ENCODE results near the gene DOCK4. TPM values are rescaled to one million over a fixed set of nuclear protein-coding genes. Genes with fewer than 3 reads are reported as not detected.

DOCK4 gene
- total RNA-seq, 1 donor, result 31.8 TPM

GRCh38 chr7:112080978-112081377, 125.2 kb downstream of the DOCK4 start:
- TF ChIP-seq CTCF (IDR thresholded peaks at IDR 0.05; ENCODE audit: extremely low read depth, low read depth, low read length), result no peak
- H3K4me3 ChIP-seq (ENCODE audit: insufficient read depth, low read length), result peak overlapping the region; percentile 62
- H3K4me1 ChIP-seq (ENCODE audit: insufficient read depth, low read length), result peaks cover 44% of the 10 kb centered on the region
- H3K9me3 ChIP-seq (ENCODE audit: low read depth, low read length), result no peaks in the 10 kb centered on the region
- H2AFZ ChIP-seq (ENCODE audit: low read length), result peak overlapping the region; percentile 12
- peak overlapping the region; percentile 78 for H3K4me2 ChIP-seq (ENCODE audit: insufficient read depth, low read length)
- H4K20me1 ChIP-seq (ENCODE audit: insufficient read depth, low read length), result no peaks in the 10 kb centered on the region
- DNase-seq (ENCODE audit: insufficient read length, low spot score, missing footprints), result no peak
- no peaks in the 10 kb centered on the region for H3K27me3 ChIP-seq (ENCODE audit: insufficient read depth, low read length)
- peaks cover 24% of the 10 kb centered on the region for H3K79me2 ChIP-seq (ENCODE audit: insufficient read depth, low read length)
- peak overlapping the region; percentile 94 for H3K27ac ChIP-seq (ENCODE audit: low read depth, low read length)
- H3K36me3 ChIP-seq (ENCODE audit: insufficient read depth, low read length), result no peaks in the 10 kb centered on the region

DNA sequence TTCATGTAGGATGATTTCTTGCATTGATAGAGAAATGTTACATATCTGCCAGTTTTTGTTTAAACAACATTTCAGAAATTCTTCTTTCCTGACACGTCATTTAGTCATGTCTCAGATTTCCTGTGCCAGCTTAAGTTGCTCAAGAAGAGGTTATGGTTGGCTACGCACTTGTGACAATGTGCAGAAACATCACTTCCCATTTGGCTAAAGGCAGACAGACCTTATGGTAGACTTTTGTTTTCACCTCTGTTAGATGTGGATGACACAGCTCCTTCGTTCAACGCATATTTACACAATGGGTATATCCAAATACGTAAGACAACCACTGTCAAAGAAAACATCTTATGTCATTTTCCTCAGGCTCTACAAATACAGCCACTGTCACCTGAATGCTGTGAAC, 125.8 kb downstream of the DOCK4 start:
- no peaks in the 10 kb centered on the region for H4K20me1 ChIP-seq (ENCODE audit: insufficient read depth, low read length)
- peaks cover 21% of the 10 kb centered on the region for H3K79me2 ChIP-seq (ENCODE audit: insufficient read depth, low read length)
- peak overlapping the region; percentile 94 for H3K27ac ChIP-seq (ENCODE audit: low read depth, low read length)
- peaks cover 39% of the 10 kb centered on the region for H3K4me1 ChIP-seq (ENCODE audit: insufficient read depth, low read length)
- H3K4me2 ChIP-seq (ENCODE audit: insufficient read depth, low read length), result peak overlapping the region; percentile 78
- H3K4me3 ChIP-seq (ENCODE audit: insufficient read depth, low read length), result peak overlapping the region; percentile 62
- peak; percentile 41 for DNase-seq (ENCODE audit: insufficient read length, low spot score, missing footprints)
- no peaks in the 10 kb centered on the region for H3K9me3 ChIP-seq (ENCODE audit: low read depth, low read length)
- H2AFZ ChIP-seq (ENCODE audit: low read length), result peak overlapping the region; percentile 12
- H3K27me3 ChIP-seq (ENCODE audit: insufficient read depth, low read length), result no peaks in the 10 kb centered on the region
- no peak for TF ChIP-seq CTCF (IDR thresholded peaks at IDR 0.05; ENCODE audit: extremely low read depth, low read depth, low read length)
- H3K36me3 ChIP-seq (ENCODE audit: insufficient read depth, low read length), result no peaks in the 10 kb centered on the region

DNA sequence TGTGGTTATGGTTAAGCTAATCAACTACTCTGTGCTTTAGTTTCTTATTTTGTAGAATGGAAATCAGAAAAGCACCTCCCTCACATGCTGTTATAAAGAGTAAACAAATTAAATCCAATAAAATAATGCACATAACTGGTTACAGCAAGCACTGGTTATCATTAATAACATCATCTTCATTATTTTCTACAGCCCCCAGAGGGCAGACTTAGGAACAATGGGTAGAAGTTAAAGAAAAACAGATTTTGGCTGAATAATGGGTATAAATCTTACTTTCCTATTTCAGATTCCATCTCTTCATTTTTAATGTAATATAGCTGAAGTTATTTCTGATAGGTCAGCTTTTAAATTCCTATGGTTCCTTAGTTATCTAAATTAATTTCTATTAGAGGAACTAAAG, 126.5 kb downstream of the DOCK4 start:
- peak; percentile 6 for DNase-seq (ENCODE audit: insufficient read length, low spot score, missing footprints)
- Histone ChIP-seq H3K79me2 (ENCODE audit: insufficient read depth, low read length) (peaks cover 28% of the 10 kb centered on the region), H2AFZ (ENCODE audit: low read length) (no peak overlapping the region), H3K4me2 (ENCODE audit: insufficient read depth, low read length) (peak overlapping the region; percentile 78), H3K36me3 (ENCODE audit: insufficient read depth, low read length) (no peaks in the 10 kb centered on the region), H3K4me3 (ENCODE audit: insufficient read depth, low read length) (no peak overlapping the region), H3K27me3 (ENCODE audit: insufficient read depth, low read length) (no peaks in the 10 kb centered on the region), H4K20me1 (ENCODE audit: insufficient read depth, low read length) (no peaks in the 10 kb centered on the region), H3K4me1 (ENCODE audit: insufficient read depth, low read length) (peaks cover 32% of the 10 kb centered on the region), H3K9me3 (ENCODE audit: low read depth, low read length) (no peaks in the 10 kb centered on the region), H3K27ac (ENCODE audit: low read depth, low read length) (peak overlapping the region; percentile 94)
- TF ChIP-seq CTCF (IDR thresholded peaks at IDR 0.05; ENCODE audit: extremely low read depth, low read depth, low read length), result peak; percentile 28

DNA sequence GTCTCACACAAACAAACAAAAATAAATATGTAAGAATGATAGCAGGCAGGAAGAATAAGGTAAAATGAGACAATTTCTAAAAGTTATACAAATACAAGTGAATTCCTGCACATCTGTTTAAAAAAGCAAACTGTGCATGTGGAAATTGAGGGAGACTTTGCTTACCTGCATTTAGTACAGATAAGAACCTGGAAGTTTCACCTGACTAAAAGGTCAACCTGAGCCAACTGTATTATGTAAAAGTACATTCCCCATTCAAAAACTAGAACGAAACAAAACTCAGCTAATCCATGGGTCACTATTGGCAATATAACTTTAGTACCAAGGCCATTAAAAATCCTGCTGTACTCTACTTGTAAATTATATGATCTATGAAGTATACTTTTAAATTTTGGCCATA, 127.1 kb downstream of the DOCK4 start:
- Histone ChIP-seq H3K27me3 (ENCODE audit: insufficient read depth, low read length) (no peaks in the 10 kb centered on the region), H3K9me3 (ENCODE audit: low read depth, low read length) (no peaks in the 10 kb centered on the region), H3K79me2 (ENCODE audit: insufficient read depth, low read length) (peaks cover 34% of the 10 kb centered on the region), H2AFZ (ENCODE audit: low read length) (no peak overlapping the region), H3K27ac (ENCODE audit: low read depth, low read length) (peak overlapping the region; percentile 94), H3K4me1 (ENCODE audit: insufficient read depth, low read length) (peaks cover 27% of the 10 kb centered on the region), H4K20me1 (ENCODE audit: insufficient read depth, low read length) (no peaks in the 10 kb centered on the region), H3K36me3 (ENCODE audit: insufficient read depth, low read length) (no peaks in the 10 kb centered on the region), H3K4me3 (ENCODE audit: insufficient read depth, low read length) (no peak overlapping the region), H3K4me2 (ENCODE audit: insufficient read depth, low read length) (no peak overlapping the region)
- DNase-seq (ENCODE audit: insufficient read length, low spot score, missing footprints), result no peak
- TF ChIP-seq CTCF (IDR thresholded peaks at IDR 0.05; ENCODE audit: extremely low read depth, low read depth, low read length), result no peak
